ENCODE data around the gene FAR1.
"Not testable (repeated sequence)": the region's sequence is repeated elsewhere in the genome, so short reads cannot be mapped to it uniquely, and the experiment has no call there.

FAR1 gene
- 36.9 to 104 (median 82.6) reads per million in 9 experiments for total RNA-seq

DNA sequence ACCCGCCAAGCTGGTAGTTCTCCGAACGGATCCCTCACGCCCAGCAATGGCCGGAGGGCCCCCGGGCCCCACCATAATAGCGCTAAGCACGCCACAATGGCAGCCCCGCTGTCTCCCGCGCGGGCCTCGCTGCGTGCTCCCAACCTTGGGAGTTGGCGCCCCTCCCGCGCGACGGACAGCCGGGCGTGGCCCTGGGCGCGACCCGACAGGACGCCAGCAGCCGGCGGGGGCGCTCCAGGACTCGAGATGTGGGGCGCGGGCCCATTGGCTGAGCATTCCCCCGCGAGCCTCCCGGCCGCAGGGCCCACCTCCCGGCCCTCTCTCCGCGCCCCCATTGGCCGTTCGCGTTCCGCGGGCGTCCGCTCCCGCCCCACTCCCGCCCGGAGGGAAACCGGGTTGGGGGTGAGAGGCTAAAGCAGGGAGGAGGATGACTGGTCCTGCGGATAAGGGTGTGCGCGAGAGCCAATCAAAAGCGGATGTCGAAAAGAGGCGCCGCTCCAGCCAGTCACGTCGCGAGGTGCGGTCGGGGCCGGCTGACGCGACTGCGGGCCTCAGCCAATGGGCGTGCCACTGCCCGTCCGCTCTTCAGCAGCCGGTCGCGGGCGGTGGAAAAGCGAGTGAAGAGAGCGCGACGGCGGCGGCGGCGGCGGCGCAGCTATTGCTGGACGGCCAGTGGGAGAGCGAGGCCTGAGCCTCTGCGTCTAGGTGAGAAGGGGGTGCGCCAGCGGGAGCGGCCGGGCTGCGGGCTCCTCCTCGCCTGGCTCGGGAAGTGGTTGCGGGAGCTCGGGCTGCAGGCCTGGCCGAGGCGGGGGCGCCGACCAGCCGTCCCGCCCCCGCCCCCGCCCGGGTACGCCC, at the start of gene FAR1:
Gene FAR1 (plus strand): TSS at position 567 of the 855 bp plus-strand sequence. CDS start 26,098 bp downstream, outside the sequence.
- Mint-ChIP-seq H3K27ac (peak within 1 kb of the TSS; percentile 94 to 98), H3K36me3 (ENCODE audit: insufficient read depth) (peaks cover 14% of the 10 kb centered on the region), H3K4me3 (peak within 1 kb of the TSS; percentile 94 to 100), H3K4me1 (ENCODE audit: low read depth in 2 of 2) (peaks cover 30 to 38% of the 10 kb centered on the region in 2 donors), H3K27me3 (peaks cover 0 to 12% of the 10 kb centered on the region in 2 donors), H3K9me3 (no peaks in the 10 kb centered on the region)
- ATAC-seq (replicated peaks) (peak; percentile 85), DNase-seq (peak; percentile 92 to 94 (median 93))

DNA sequence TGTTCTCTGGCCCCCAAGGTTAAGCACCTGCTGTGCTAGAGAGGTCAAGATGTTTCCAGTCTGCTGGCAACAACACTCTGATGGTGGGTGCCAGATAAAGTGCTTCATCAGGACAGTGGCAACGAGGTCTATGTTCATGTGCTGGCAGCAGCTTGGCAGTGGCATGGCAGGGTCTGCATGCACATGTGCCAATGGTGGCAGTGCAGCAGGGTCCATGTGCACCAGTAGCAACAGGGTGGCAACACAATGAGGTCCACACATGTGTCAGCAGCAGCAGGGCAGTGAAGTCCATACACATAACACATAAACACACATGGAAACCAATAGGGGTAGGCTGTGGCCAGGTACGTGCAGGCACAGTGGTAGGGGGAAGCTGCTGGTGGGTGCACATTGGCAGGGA, 48.4 kb upstream of the FAR1 start:
- no peak overlapping the region for H3K27ac Mint-ChIP-seq
- DNase-seq, result no peak
- no peaks in the 10 kb centered on the region for H3K36me3 Mint-ChIP-seq (ENCODE audit: insufficient read depth)
- H3K9me3 Mint-ChIP-seq, result peaks cover 7 to 16% of the 10 kb centered on the region in 2 donors
- no peak overlapping the region for H3K4me3 Mint-ChIP-seq
- H3K27me3 Mint-ChIP-seq, result peaks cover 5 to 11% of the 10 kb centered on the region in 2 donors
- no peak for ATAC-seq (replicated peaks)
- H3K4me1 Mint-ChIP-seq (ENCODE audit: low read depth in 2 of 2), result no peaks in the 10 kb centered on the region

DNA sequence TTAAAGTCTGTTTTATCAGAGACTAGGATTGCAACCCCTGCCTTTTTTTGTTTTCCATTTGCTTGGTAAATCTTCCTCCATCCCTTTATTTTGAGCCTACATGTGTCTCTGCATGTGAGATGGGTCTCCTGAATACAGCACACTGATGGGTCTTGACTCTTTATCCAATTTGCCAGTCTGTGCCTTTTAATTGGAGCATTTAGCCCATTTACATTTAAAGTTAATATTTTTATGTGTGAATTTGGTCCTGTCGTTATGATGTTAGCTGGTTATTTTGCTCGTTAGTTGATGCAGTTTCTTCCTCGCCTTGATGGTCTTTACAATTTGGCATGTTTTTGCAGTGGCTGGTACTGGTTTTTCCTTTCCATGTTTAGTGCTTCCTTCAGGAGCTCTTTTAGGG, 41.6 kb upstream of the FAR1 start:
- peaks cover 3 to 34% of the 10 kb centered on the region in 2 donors for H3K27me3 Mint-ChIP-seq
- H3K27ac Mint-ChIP-seq; H3K9me3 Mint-ChIP-seq; H3K4me3 Mint-ChIP-seq; DNase-seq; ATAC-seq (replicated peaks); H3K36me3 Mint-ChIP-seq (ENCODE audit: insufficient read depth); H3K4me1 Mint-ChIP-seq (ENCODE audit: low read depth in 2 of 2): not testable (repeated sequence)

DNA sequence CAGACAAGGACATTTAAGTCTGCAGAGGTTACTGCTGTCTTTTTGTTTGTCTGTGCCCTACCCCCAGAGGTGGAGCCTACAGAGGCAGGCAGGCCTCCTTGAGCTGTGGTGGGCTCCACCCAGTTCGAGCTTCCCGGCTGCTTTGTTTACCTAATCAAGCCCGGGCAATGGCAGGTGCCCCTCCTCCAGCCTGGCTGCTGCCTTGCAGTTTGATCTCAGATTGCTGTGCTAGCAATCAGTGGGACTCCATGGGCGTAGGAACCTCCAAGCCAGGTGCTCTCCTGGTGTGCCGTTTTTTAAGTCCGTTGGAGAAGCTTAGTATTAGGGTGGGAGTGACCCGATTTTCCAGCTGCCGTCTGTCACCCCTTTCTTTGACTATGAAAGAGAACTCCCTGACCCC, 39.8 kb upstream of the FAR1 start:
- H3K4me1 Mint-ChIP-seq (ENCODE audit: low read depth in 2 of 2); H3K9me3 Mint-ChIP-seq; H3K27ac Mint-ChIP-seq; H3K36me3 Mint-ChIP-seq (ENCODE audit: insufficient read depth); DNase-seq; H3K4me3 Mint-ChIP-seq; ATAC-seq (replicated peaks): not testable (repeated sequence)
- peaks cover 21 to 44% of the 10 kb centered on the region in 2 donors for H3K27me3 Mint-ChIP-seq

DNA sequence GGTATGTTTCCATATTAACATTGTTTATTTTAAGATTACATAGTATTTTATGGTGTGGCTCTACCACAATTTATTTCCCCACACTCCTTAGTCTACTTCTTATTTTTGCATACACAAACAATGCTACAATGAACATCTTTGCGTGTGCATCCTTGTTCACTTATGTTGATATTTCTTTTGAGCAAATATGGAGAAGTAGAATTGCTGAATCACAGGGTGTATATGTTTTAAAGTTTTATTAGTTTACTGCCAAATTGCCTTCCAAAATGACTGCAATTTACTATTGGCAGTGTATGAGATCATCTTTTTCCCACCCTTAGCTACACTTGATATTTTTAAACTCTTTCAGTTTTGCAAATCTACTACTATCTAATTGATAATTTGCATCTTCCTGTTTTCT, 38.7 kb upstream of the FAR1 start:
- no peak for DNase-seq
- no peak overlapping the region for H3K4me3 Mint-ChIP-seq
- peaks cover 23 to 44% of the 10 kb centered on the region in 2 donors for H3K27me3 Mint-ChIP-seq
- H3K27ac Mint-ChIP-seq, result no peak overlapping the region
- no peaks in the 10 kb centered on the region for H3K36me3 Mint-ChIP-seq (ENCODE audit: insufficient read depth)
- no peaks in the 10 kb centered on the region for H3K4me1 Mint-ChIP-seq (ENCODE audit: low read depth in 2 of 2)
- peaks cover 0 to 1% of the 10 kb centered on the region in 2 donors for H3K9me3 Mint-ChIP-seq
- ATAC-seq (replicated peaks), result no peak

DNA sequence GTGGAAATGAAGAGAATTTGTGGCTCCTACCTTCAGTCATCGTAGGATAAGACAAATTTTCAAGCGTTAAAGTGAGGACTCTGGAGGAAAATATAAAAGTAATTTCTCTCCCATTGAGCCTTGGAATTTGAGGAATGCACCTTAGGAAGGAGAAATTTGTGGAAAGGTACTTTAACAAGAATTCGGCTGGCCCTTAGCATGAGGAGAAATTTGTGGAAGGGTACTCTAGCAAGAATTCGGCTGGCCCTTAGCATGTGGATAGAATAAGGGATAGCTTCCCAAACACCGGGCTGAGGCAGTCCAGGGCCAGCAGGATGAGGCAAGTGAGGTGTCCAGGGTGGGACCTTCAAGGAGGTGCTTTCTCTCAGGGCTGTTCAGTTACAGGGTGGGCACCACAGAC, 33.2 kb upstream of the FAR1 start:
- peaks cover 38 to 45% of the 10 kb centered on the region in 2 donors for H3K27me3 Mint-ChIP-seq

GRCh38 chr11:13635804-13636203, 32.7 kb upstream of the FAR1 start:
- no peaks in the 10 kb centered on the region for H3K9me3 Mint-ChIP-seq
- H3K27ac Mint-ChIP-seq, result no peak overlapping the region
- H3K4me3 Mint-ChIP-seq, result no peak overlapping the region
- no peaks in the 10 kb centered on the region for H3K4me1 Mint-ChIP-seq (ENCODE audit: low read depth in 2 of 2)
- ATAC-seq (replicated peaks) (no peak), DNase-seq (no peak)
- no peaks in the 10 kb centered on the region for H3K36me3 Mint-ChIP-seq (ENCODE audit: insufficient read depth)
- H3K27me3 Mint-ChIP-seq, result peaks cover 35 to 47% of the 10 kb centered on the region in 2 donors

More for the DNA sequence above, 33.2 kb upstream of the FAR1 start:
- ATAC-seq (replicated peaks) (no peak), DNase-seq (no peak)
- Mint-ChIP-seq H3K9me3 (no peaks in the 10 kb centered on the region), H3K27ac (no peak overlapping the region), H3K4me1 (ENCODE audit: low read depth in 2 of 2) (no peaks in the 10 kb centered on the region), H3K4me3 (no peak overlapping the region), H3K36me3 (ENCODE audit: insufficient read depth) (no peaks in the 10 kb centered on the region)

DNA sequence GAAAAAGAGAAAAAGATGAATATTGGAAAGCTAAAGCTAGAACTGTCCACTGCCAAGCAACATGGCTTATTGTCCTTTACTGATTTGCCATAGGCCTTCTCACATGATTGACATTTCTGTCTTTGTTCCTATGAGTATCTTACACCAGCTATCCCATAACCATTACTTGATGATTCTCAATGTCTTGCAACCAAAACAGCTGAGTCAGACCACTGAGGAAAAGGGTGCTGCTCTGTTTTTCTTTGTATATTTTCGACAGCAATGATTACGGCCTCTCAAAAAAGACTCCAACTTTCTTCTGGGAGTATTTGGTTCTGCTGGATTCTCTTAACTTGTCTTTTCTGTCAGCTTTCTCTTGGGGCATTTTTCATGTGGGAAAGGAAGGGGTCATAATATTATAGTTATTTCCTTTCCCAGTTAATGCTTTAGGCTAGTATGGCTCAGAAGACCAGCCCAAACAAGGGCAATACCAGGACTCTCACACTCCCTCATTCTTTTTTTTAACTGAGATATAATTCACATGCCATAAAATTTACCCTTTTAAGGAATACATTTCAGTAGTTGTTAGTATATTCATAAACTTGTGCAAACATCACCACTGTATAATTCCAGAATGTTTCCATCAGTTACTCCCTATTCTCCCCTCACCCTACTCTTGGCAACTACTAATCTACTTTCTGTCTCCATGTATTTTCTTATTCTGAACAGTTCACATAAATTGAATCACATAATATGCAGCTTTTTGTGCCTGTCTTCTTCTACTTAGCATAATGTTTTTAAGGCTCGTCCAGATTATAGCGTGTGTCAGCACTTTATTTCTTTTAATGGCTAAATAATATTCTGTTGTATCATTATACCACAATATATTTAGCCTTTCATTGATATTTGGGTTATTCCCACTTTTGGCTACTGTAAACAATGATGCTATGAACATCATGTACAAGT, 31.1 kb upstream of the FAR1 start:
- no peaks in the 10 kb centered on the region for H3K9me3 Mint-ChIP-seq
- ATAC-seq (replicated peaks) (no peak), DNase-seq (no peak)
- H3K36me3 Mint-ChIP-seq (ENCODE audit: insufficient read depth), result no peaks in the 10 kb centered on the region
- H3K4me1 Mint-ChIP-seq (ENCODE audit: low read depth in 2 of 2), result no peaks in the 10 kb centered on the region
- H3K4me3 Mint-ChIP-seq, result no peak overlapping the region
- H3K27me3 Mint-ChIP-seq, result peaks cover 42 to 52% of the 10 kb centered on the region in 2 donors
- no peak overlapping the region for H3K27ac Mint-ChIP-seq

DNA sequence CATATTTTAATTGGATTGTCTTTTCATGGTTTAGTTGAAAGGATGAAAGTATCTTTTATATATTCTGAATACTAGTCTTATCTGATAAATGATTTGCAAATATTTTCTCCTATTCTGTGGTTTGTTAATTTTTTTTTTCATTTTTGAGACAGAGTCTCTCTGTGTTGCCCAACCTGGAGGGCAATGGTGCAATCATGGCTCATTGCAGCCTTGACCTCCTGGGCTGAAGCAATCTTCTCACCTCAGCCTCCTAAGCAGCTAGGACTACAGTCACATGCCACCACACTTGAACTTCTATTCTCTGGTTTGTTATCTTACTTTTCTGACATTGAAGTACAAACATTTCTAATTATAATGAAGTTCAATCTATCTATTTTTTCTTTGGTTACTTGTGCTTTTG, 30.0 kb upstream of the FAR1 start:
- no peaks in the 10 kb centered on the region for H3K9me3 Mint-ChIP-seq
- H3K4me1 Mint-ChIP-seq (ENCODE audit: low read depth in 2 of 2), result no peaks in the 10 kb centered on the region
- no peak for DNase-seq
- H3K27me3 Mint-ChIP-seq, result peaks cover 37 to 49% of the 10 kb centered on the region in 2 donors
- H3K4me3 Mint-ChIP-seq, result no peak overlapping the region
- no peak overlapping the region for H3K27ac Mint-ChIP-seq
- no peak for ATAC-seq (replicated peaks)
- H3K36me3 Mint-ChIP-seq (ENCODE audit: insufficient read depth), result no peaks in the 10 kb centered on the region

- H3K27me3 Mint-ChIP-seq, result peaks cover 32 to 36% of the 10 kb centered on the region in 2 donors
- DNase-seq, result no peak
These were observed 23.3 kb upstream of the FAR1 start for GRCh38 chr11:13644997-13645687.

GRCh38 chr11:13647391-13647790, 21.1 kb upstream of the FAR1 start:
- H3K36me3 Mint-ChIP-seq (ENCODE audit: insufficient read depth), result no peaks in the 10 kb centered on the region
- DNase-seq, result no peak
- no peaks in the 10 kb centered on the region for H3K9me3 Mint-ChIP-seq
- no peaks in the 10 kb centered on the region for H3K4me1 Mint-ChIP-seq (ENCODE audit: low read depth in 2 of 2)
- no peak overlapping the region for H3K27ac Mint-ChIP-seq
- no peak overlapping the region for H3K4me3 Mint-ChIP-seq
- no peak for ATAC-seq (replicated peaks)
- H3K27me3 Mint-ChIP-seq, result peaks cover 32 to 42% of the 10 kb centered on the region in 2 donors

More at GRCh38 chr11:13644997-13645687, 23.3 kb upstream of the FAR1 start:
- H3K4me1 Mint-ChIP-seq (ENCODE audit: low read depth in 2 of 2), result no peaks in the 10 kb centered on the region
- no peak overlapping the region for H3K4me3 Mint-ChIP-seq
- no peaks in the 10 kb centered on the region for H3K9me3 Mint-ChIP-seq
- no peaks in the 10 kb centered on the region for H3K36me3 Mint-ChIP-seq (ENCODE audit: insufficient read depth)
- ATAC-seq (replicated peaks), result no peak
- H3K27ac Mint-ChIP-seq, result no peak overlapping the region

GRCh38 chr11:13649619-13650018, 18.8 kb upstream of the FAR1 start:
- Mint-ChIP-seq H3K27me3 (peaks cover 45 to 60% of the 10 kb centered on the region in 2 donors), H3K9me3 (no peaks in the 10 kb centered on the region), H3K4me1 (ENCODE audit: low read depth in 2 of 2) (no peaks in the 10 kb centered on the region), H3K27ac (no peak overlapping the region), H3K36me3 (ENCODE audit: insufficient read depth) (no peaks in the 10 kb centered on the region), H3K4me3 (no peak overlapping the region)
- ATAC-seq (replicated peaks) (no peak), DNase-seq (no peak)

DNA sequence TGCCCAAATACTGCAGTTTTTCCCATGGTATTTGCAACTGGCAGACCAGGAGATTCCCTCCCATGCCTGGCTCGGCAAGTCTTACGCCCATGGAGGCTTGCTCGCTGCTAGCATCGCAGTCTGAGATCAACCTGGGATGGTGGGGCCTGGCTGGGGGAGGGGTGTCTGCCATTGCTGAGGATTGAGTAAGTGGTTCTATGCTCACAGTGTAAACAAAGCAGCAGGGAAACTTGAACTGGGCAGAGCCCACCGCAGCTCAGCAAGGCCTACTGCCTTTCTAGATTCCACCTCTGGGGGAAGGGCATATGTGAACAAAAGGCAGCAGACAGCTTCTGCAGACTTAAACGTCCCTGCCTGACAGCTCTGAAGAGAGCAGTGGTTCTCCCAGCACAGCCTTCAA, 17.0 kb upstream of the FAR1 start:
- DNase-seq; H3K27ac Mint-ChIP-seq; ATAC-seq (replicated peaks); H3K4me3 Mint-ChIP-seq; H3K36me3 Mint-ChIP-seq (ENCODE audit: insufficient read depth); H3K9me3 Mint-ChIP-seq; H3K4me1 Mint-ChIP-seq (ENCODE audit: low read depth in 2 of 2): not testable (repeated sequence)
- peaks cover 57 to 61% of the 10 kb centered on the region in 2 donors for H3K27me3 Mint-ChIP-seq

Data from effector memory CD8-positive, alpha-beta T cell (primary cell).